NCI-H146 (cell line): ENCODE measurements around the gene MPZ.
A peak's percentile ranks its signal among the peaks of the same experiment; 100 is the strongest.
"Not testable (repeated sequence)": the region's sequence is repeated elsewhere in the genome, so short reads cannot be mapped to it uniquely, and the experiment has no call there.

ENCODE experiments used
- DNase-seq: peaks from one replicate; lab custom pipeline; 2025; lab: John Stamatoyannopoulos, UW

Gene MPZ

GRCh38 chr1:161299347-161299746 lies 10.4 kb downstream of the MPZ start:
- no peak for DNase-seq

GRCh38 chr1:161298116-161298515 lies 11.7 kb downstream of the MPZ start:
- DNase-seq, result no peak

- no peak for DNase-seq
Observed at GRCh38 chr1:161297415-161297814, 12.4 kb downstream of the MPZ start.

GRCh38 chr1:161290779-161291178 lies 19.0 kb downstream of the MPZ start:
- no peak for DNase-seq

- DNase-seq, result no peak
Observed at GRCh38 chr1:161287482-161288054, 22.2 kb downstream of the MPZ start.

GRCh38 chr1:161285521-161285920 lies 24.2 kb downstream of the MPZ start:
- peak; percentile 18 for DNase-seq

- DNase-seq, result no peak
Observed at GRCh38 chr1:161285113-161285512, 24.7 kb downstream of the MPZ start.

- no peak for DNase-seq
Observed at GRCh38 chr1:161282991-161283390, 26.8 kb downstream of the MPZ start.

GRCh38 chr1:161274874-161275273 lies 34.9 kb downstream of the MPZ start:
- DNase-seq, result no peak

- DNase-seq, result no peak
Observed at GRCh38 chr1:161273402-161273801, 36.4 kb downstream of the MPZ start.

- DNase-seq, result no peak
Observed at GRCh38 chr1:161267321-161267720, 42.4 kb downstream of the MPZ start.

- no peak for DNase-seq
Observed at GRCh38 chr1:161266836-161267235, 42.9 kb downstream of the MPZ start.

GRCh38 chr1:161266202-161266601 lies 43.6 kb downstream of the MPZ start:
- peak; percentile 80 for DNase-seq

GRCh38 chr1:161265305-161265704 lies 44.5 kb downstream of the MPZ start:
- DNase-seq, result no peak

GRCh38 chr1:161261261-161262235 lies 48.2 kb downstream of the MPZ start:
- peak; percentile 18 for DNase-seq

- no peak for DNase-seq
Observed at GRCh38 chr1:161260376-161261260, 49.1 kb downstream of the MPZ start.

- DNase-seq, result no peak
Observed at GRCh38 chr1:161259765-161260164, 50.0 kb downstream of the MPZ start.

GRCh38 chr1:161259345-161259702 lies 50.4 kb downstream of the MPZ start:
- DNase-seq, result no peak

- peak; percentile 72 for DNase-seq
Observed at GRCh38 chr1:161258439-161259344, 51.1 kb downstream of the MPZ start, which contains the start of gene PCP4L1. Gene PCP4L1 (plus strand): TSS chr1:161258745. CDS start chr1:161258975, 230 bp downstream.

- DNase-seq, result not testable (repeated sequence)
Observed at GRCh38 chr1:161257109-161257508, 52.7 kb downstream of the MPZ start.

GRCh38 chr1:161255955-161256520 lies 53.7 kb downstream of the MPZ start:
- not testable (repeated sequence) for DNase-seq
